HepG2 (cell line): ENCODE data around the gene SPTBN4. TPM values are rescaled to one million over a fixed set of nuclear protein-coding genes. Genes with fewer than 3 reads are reported as not detected.
"Not testable (repeated sequence)": the region's sequence is repeated elsewhere in the genome, so short reads cannot be mapped to it uniquely, and the experiment has no call there.

Source experiments
- ATAC-seq: fragments of 200-7000 bp; cut with Tn5 transposase; 3 replicates; pipeline ENCODE4 v1.9.1; 2020; ENCODE audit warnings: mild to moderate bottlenecking, moderate library complexity
- BruUV-seq: library from RNA; stranded (reverse); fragments of 400-500 nt; replicated peaks from 2 replicates; lab custom pipeline; 2021; lab: Mats Ljungman, UMichigan
- CTCF ChIA-PET: fragments of 300-600 bp; formaldehyde crosslinking; extraction: SDS; loops from one replicate; lab custom pipeline; 2021; ENCODE audit warnings: low total read pairs, inconsistent platforms, low intra/inter-chr PET ratio; lab: Yijun Ruan, JAX
- POLR2A ChIA-PET: fragments of 350-600 bp; sonication (Branson Sonifier 250); formaldehyde crosslinking; loops from one replicate; lab custom pipeline; 2020; ENCODE audit warnings: antibody characterized with exemption, inconsistent platforms; lab: Yijun Ruan, JAX
- DNase-seq: peaks from one replicate; pipeline ENCODE4 v3.0.0-alpha.2; 2015; ENCODE audit warnings: low spot score
- FAIRE-seq: peaks from 3 replicates; lab custom pipeline; 2011; peaks lifted over from hg19 to GRCh38; lab: Jason Lieb, UNC
- H2AFZ ChIP-seq: one replicate; pipeline ENCODE4 v1.6.1; 2011; ENCODE audit warnings: low read length, inconsistent platforms
- H3K27ac ChIP-seq: fragments of 300-600 bp; 3 replicates; pipeline ENCODE4 v1.8.0; 2011; ENCODE audit warnings: mixed run types, mild to moderate bottlenecking, mixed read lengths, low read length, inconsistent platforms; ENCODE audit not compliant: insufficient read depth; ENCODE audit errors: extremely low read length
- H3K27me3 ChIP-seq, 2 experiments: fragments of 200-600 bp in 1 of 2; 2 replicates in 1 of 2; 3 replicates in 1 of 2; pipeline versions ENCODE4 v1.6.0 to v1.8.0; 2011; ENCODE audit warnings: low read length in 2 of 2, mild to moderate bottlenecking in 2 of 2, moderate library complexity in 2 of 2, inconsistent platforms in 1 of 2; ENCODE audit not compliant: insufficient read depth in 2 of 2, control insufficient read depth in 1 of 2
- H3K36me3 ChIP-seq, 2 experiments: fragments of 200-600 bp in 1 of 2; replicated peaks in 1 of 2; 2 replicates in 1 of 2; 3 replicates in 1 of 2; pipeline versions ENCODE4 v1.5.1 to v1.8.0; 2011; ENCODE audit warnings: low read length in 2 of 2, inconsistent platforms in 1 of 2; ENCODE audit not compliant: insufficient read depth in 2 of 2, control insufficient read depth in 1 of 2
- H3K4me1 ChIP-seq: 2 replicates; pipeline ENCODE4 v1.5.1; 2012; ENCODE audit warnings: low read length, inconsistent platforms; ENCODE audit not compliant: insufficient read depth
- H3K4me2 ChIP-seq: 2 replicates; pipeline ENCODE4 v1.6.0; 2011; ENCODE audit warnings: low read depth, low read length, inconsistent platforms
- H3K4me3 ChIP-seq, 3 experiments: fragments of 200-600 bp in 1 of 3; sonication (generic), shearing (Covaris generic) in 1 of 3; replicated peaks in 1 of 3; 2 replicates each; pipeline ENCODE4 v1.5.1; 2011 to 2016; ENCODE audit warnings: low read length in 3 of 3, inconsistent platforms in 2 of 3, low read depth in 2 of 3, mild to moderate bottlenecking in 2 of 3, control low read depth in 1 of 3, mixed read lengths in 1 of 3; ENCODE audit not compliant: insufficient read depth in 1 of 3
- H3K79me2 ChIP-seq: one replicate; pipeline ENCODE4 v1.6.1; 2011; ENCODE audit warnings: low read length, inconsistent platforms; ENCODE audit not compliant: insufficient read depth
- H3K9ac ChIP-seq: 2 replicates; pipeline ENCODE4 v1.6.0; 2011; ENCODE audit warnings: mild to moderate bottlenecking, low read depth, low read length, inconsistent platforms; ENCODE audit not compliant: insufficient read depth
- H3K9me3 ChIP-seq: 2 replicates; pipeline ENCODE4 v1.5.1; 2012; ENCODE audit warnings: mild to moderate bottlenecking, low read length
- H4K20me1 ChIP-seq: 2 replicates; pipeline ENCODE4 v1.6.0; 2011; ENCODE audit warnings: inconsistent platforms, mild to moderate bottlenecking, low read length, moderate library complexity; ENCODE audit not compliant: insufficient read depth
- AGO2 ChIP-seq: fragments of 200-400 bp; formaldehyde crosslinking; optimal IDR thresholded peaks from 2 replicates; pipeline ENCODE3; 2017; ENCODE audit warnings: mild to moderate bottlenecking, low read depth, low read length, moderate library complexity
- NR2F2 ChIP-seq: IDR thresholded peaks from 2 replicates; pipeline ENCODE4 v1.6.1; 2012; ENCODE audit warnings: low read depth, inconsistent platforms, borderline replicate concordance
- WGBS: methylation state at CpG from one replicate; pipeline ENCODE4 v1.1.6; 2017; ENCODE audit warnings: low lambda C conversion rate; 5-methylcytosine and 5-hydroxymethylcytosine counted together
- in situ Hi-C: cut with HindIII; loops from 2 replicates; pipeline ENCODE4 v1.10.0; 2017; ENCODE audit warnings: low pct_unique_long_range_greater_than_20kb; ENCODE audit not compliant: extremely low pct_ligation_motif_present
- intact Hi-C: fragments of 100-400 bp; cut with micrococcal nuclease; formaldehyde crosslinking; loops from one replicate; pipeline ENCODE4 v1.10.0; 2022; ENCODE audit not compliant: unreplicated experiment
- polyA plus RNA-seq, 8 experiments: library from polyadenylated mRNA; depleted of rRNA in 3 of 8; stranded (reverse) in 7 of 8; unstranded in 1 of 8; fragments of >200 nt; fragmentation: Illumina TruSeq in 4 of 8; extraction: Trizol in 4 of 8; gene quantifications; 2 replicates each; pipeline versions ENCODE4 v1.2.1 to v1.2.3, GENCODE V29; 2011 to 2016; ENCODE audit warnings: low read depth in 4 of 8, missing spikeins in 1 of 8, mixed read lengths in 1 of 8; ENCODE audit not compliant: insufficient read depth in 1 of 8
- total RNA-seq, 5 experiments: library from RNA; depleted of rRNA; stranded (reverse); fragments of >200 nt; fragmentation: Illumina TruSeq; extraction: Trizol; gene quantifications; 2 replicates each; pipeline ENCODE4 v1.2.3, GENCODE V29; 2016; ENCODE audit warnings: low read depth in 1 of 5
- TF ChIP-seq, protein P1 (sequence below): IDR thresholded peaks from 2 replicates; pipeline ENCODE4 v1.6.1; 2016; ENCODE audit warnings: low read depth, control low read depth
- TF ChIP-seq, protein P2 (sequence below): sonication (generic); formaldehyde crosslinking; IDR thresholded peaks from 2 replicates; pipeline ENCODE4 v1.5.0; 2020; ENCODE audit warnings: mild to moderate bottlenecking, missing genetic modification reagents

The SPTBN4 gene
- total and polyA plus RNA-seq, 2 of the 13 experiments (the other 11 are each of a cell fraction or from before 2014, with no cell fraction given): 0.11 TPM

DNA sequence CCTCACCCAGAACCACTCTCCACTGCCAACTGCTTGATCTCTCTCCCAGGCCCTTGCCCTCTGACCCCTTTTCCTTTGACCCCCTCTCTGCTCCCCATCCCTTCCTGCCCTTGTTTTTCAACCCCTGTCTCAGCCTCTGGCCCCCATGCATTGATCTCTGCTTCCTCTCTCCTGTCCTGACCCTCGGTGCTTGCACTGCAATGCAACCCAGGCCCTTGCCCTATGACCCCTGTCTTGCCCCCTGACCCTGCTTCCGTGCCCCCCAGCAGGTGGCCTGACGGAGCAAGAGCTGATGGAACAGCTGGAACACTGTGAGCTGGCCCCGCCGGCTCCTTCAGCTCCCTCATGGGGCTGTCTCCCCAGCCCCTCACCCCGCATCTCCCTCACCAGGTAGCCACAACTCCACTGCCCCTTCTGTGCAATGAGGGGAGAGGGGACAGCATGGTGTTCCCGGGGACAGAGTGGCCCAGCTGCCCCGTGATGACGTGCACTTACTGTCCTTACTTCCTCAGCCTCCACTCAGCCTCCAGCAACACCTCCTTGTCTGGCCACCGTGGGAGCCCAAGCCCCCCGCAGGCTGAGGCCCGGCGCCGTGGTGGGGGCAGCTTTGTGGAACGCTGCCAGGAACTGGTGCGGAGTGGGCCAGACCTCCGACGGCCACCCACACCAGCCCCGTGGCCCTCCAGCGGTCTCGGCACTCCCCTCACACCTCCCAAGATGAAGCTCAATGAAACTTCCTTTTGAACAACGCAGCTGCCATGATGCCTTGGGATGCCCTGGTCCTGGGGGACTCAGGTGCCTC lies 123.9 kb downstream of the SPTBN4 start:
- TF ChIP-seq NR2F2 (peak; percentile 23; the same call in 1 of the 2 replicates), AGO2 (peak; percentile 41)
- TF ChIP-seq, protein P1, sequence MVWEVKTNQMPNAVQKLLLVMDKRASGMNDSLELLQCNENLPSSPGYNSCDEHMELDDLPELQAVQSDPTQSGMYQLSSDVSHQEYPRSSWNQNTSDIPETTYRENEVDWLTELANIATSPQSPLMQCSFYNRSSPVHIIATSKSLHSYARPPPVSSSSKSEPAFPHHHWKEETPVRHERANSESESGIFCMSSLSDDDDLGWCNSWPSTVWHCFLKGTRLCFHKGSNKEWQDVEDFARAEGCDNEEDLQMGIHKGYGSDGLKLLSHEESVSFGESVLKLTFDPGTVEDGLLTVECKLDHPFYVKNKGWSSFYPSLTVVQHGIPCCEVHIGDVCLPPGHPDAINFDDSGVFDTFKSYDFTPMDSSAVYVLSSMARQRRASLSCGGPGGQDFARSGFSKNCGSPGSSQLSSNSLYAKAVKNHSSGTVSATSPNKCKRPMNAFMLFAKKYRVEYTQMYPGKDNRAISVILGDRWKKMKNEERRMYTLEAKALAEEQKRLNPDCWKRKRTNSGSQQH (CRISPR knock-in tag): no peak
- Histone ChIP-seq H3K9me3 (no peaks in the 10 kb centered on the region), H3K36me3 (no peaks in the 10 kb centered on the region), H2AFZ (no peak overlapping the region), H3K27me3 (no peaks in the 10 kb centered on the region; a peak in 1 of 5 replicates), H3K4me3 (no peak overlapping the region), H3K4me2 (no peak overlapping the region), H3K79me2 (no peaks in the 10 kb centered on the region), H4K20me1 (no peaks in the 10 kb centered on the region), H3K9ac (no peak overlapping the region), H3K27ac (no peak overlapping the region), H3K4me1 (no peaks in the 10 kb centered on the region)
- ATAC-seq (no peak), FAIRE-seq (no peak), DNase-seq (no peak)
- no TSS peak for BruUV-seq
- CTCF ChIA-PET: no interaction called here
- in situ Hi-C loops (no loop called here), intact Hi-C loops (no loop called here)
- 67% methylated on average over 16 of the region's 22 CpGs for WGBS
- POLR2A ChIA-PET: no interaction called here

DNA sequence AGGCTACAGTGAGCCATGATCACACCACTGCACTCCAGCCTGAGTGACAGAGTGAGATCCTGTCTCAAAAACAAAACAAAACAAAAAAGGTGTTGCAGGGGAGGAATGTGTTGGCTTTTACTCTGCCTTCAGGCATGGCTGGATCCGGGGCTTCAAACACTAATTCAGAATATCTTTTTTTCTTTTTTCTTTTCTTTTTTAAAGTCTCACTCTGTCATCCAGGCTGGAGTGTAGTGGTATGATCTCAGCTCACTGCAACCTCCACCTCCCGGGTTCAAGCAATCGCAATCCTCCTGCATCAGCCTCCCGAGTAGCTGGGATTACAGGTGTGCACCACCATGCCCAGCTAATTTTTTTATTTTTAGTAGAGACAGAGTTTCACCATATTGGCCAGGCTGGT lies 124.9 kb downstream of the SPTBN4 start:
- H3K36me3 ChIP-seq, H3K4me2 ChIP-seq, H3K27ac ChIP-seq, FAIRE-seq, H3K9ac ChIP-seq, in situ Hi-C loops, H3K4me1 ChIP-seq, H3K4me3 ChIP-seq, intact Hi-C loops, H4K20me1 ChIP-seq, BruUV-seq, H3K27me3 ChIP-seq, DNase-seq, ATAC-seq, CTCF ChIA-PET, H3K9me3 ChIP-seq, H2AFZ ChIP-seq, POLR2A ChIA-PET, H3K79me2 ChIP-seq: not testable (repeated sequence)
- WGBS: 94% methylated on average over 4 of the region's 4 CpGs
- TF ChIP-seq, protein P2, sequence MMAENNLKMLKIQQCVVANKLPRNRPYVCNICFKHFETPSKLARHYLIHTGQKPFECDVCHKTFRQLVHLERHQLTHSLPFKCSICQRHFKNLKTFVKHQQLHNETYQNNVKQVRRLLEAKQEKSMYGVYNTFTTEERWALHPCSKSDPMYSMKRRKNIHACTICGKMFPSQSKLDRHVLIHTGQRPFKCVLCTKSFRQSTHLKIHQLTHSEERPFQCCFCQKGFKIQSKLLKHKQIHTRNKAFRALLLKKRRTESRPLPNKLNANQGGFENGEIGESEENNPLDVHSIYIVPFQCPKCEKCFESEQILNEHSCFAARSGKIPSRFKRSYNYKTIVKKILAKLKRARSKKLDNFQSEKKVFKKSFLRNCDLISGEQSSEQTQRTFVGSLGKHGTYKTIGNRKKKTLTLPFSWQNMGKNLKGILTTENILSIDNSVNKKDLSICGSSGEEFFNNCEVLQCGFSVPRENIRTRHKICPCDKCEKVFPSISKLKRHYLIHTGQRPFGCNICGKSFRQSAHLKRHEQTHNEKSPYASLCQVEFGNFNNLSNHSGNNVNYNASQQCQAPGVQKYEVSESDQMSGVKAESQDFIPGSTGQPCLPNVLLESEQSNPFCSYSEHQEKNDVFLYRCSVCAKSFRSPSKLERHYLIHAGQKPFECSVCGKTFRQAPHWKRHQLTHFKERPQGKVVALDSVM (CRISPR knock-in tag): 0 out of 2 replicates have a peak, but pooled peaks have one; percentile 16
